Measurements from ENCODE around the gene NRARP. TPM values are rescaled to one million over a fixed set of nuclear protein-coding genes. Genes with fewer than 3 reads are reported as not detected.

NRARP gene
- total RNA-seq, 1 experiment from 2014 or later: 23.8 TPM

- Mint-ChIP-seq H3K27me3 (ENCODE audit: low read depth) (peaks cover 40% of the 10 kb centered on the region), H3K36me3 (ENCODE audit: insufficient read depth in 1 of 3, low read depth in 3 of 3) (peaks cover 7 to 16% (median 9%) of the 10 kb centered on the region in 3 experiments), H3K9me3 (peaks cover 56 to 78% of the 10 kb centered on the region in 2 experiments), H3K4me1 (no peaks in the 10 kb centered on the region), H3K27ac (no peak overlapping the region), H3K4me3 (no peak overlapping the region)
- no peaks in the 10 kb centered on the region for H3K79me2 ChIP-seq (ENCODE audit: insufficient read depth, low read length)
- no peak for TF ChIP-seq CTCF (conservative IDR thresholded peaks at IDR 0.05)
- peaks cover 6% of the 10 kb centered on the region for H3K9me3 ChIP-seq (ENCODE audit: control insufficient read depth, low read depth, low read length)
- no peak overlapping the region for H2AFZ ChIP-seq (ENCODE audit: low read length)
- no peak overlapping the region for H2BK120ac ChIP-seq (ENCODE audit: low read depth, low read length, poor library complexity, severe bottlenecking)
- no peak overlapping the region for H2AK5ac ChIP-seq (ENCODE audit: insufficient read length, low read length)
- no peak overlapping the region for H3K9ac ChIP-seq (ENCODE audit: extremely low read depth, insufficient read length, low read length)
- H2BK20ac ChIP-seq (ENCODE audit: low read depth, low read length, poor library complexity, severe bottlenecking): no peak overlapping the region
- H3K56ac ChIP-seq (ENCODE audit: insufficient read length, low read depth, low read length): no peak overlapping the region
- no peak overlapping the region for H3T11ph ChIP-seq (ENCODE audit: low read length)
- no peaks in the 10 kb centered on the region for H3K27me3 ChIP-seq (ENCODE audit: insufficient read depth, low read length)
- H3K4me1 ChIP-seq (ENCODE audit: insufficient read depth, low read length): no peaks in the 10 kb centered on the region
- H3K79me1 ChIP-seq (ENCODE audit: insufficient read depth, low read depth, low read length, poor library complexity, severe bottlenecking): no peaks in the 10 kb centered on the region
- H4K91ac ChIP-seq (ENCODE audit: insufficient read length, low read depth, low read length): no peak overlapping the region
- no peak overlapping the region for H4K5ac ChIP-seq (ENCODE audit: insufficient read length, low read depth, low read length)
- H4K8ac ChIP-seq (replicated peaks; ENCODE audit: insufficient read length, low read depth, low read length): no peak overlapping the region
- no peak overlapping the region for H3K27ac ChIP-seq (ENCODE audit: insufficient read length, low read depth, low read length)
- H2BK5ac ChIP-seq (ENCODE audit: insufficient read length, low read length): no peak overlapping the region
- no peak overlapping the region for H2BK12ac ChIP-seq (ENCODE audit: insufficient read length, low read depth, low read length)
- H3K23ac ChIP-seq (ENCODE audit: insufficient read length, low read depth, low read length): no peak overlapping the region
- no peak overlapping the region for H3K18ac ChIP-seq (ENCODE audit: insufficient read length, low read depth, low read length)
- H3K23me2 ChIP-seq (ENCODE audit: insufficient read length, low read depth, low read length, poor library complexity, severe bottlenecking): no peaks in the 10 kb centered on the region
- H3K14ac ChIP-seq (ENCODE audit: insufficient read depth, low read length): no peak overlapping the region
- no peak overlapping the region for H3K4me2 ChIP-seq (ENCODE audit: insufficient read depth, insufficient read length, low read length)
- H4K20me1 ChIP-seq (ENCODE audit: control insufficient read depth, insufficient read depth, insufficient read length): no peaks in the 10 kb centered on the region
- no CpG with 5 or more reads among the region's 7 CpGs for WGBS (ENCODE audit: extremely low coverage, insufficient read length, low lambda C conversion rate)
- no peak for DNase-seq
- no peak overlapping the region for H3K4ac ChIP-seq (ENCODE audit: low read depth, low read length)
- H2BK15ac ChIP-seq (ENCODE audit: low read depth, low read length): no peak overlapping the region
These were observed 40.4 kb upstream of the NRARP start for GRCh38 chr9:137342482-137342881.
